Uterus (tissue), 4 donors: ENCODE measurements around the gene CHCHD1. TPM values are rescaled to one million over a fixed set of nuclear protein-coding genes. Genes with fewer than 3 reads are reported as not detected.

ENCODE experiments used
- DNase-seq, 2 donors: peaks; one replicate each; pipeline ENCODE4 v3.0.0-alpha.2; 2019 to 2020
- H3K27ac ChIP-seq, 2 donors: fragments of 200-600 bp; sonication (generic); 1 replicate in 1 of 2; 2 replicates in 1 of 2; pipeline ENCODE4 v1.5.1; 2016 to 2018
- H3K27me3 ChIP-seq, 2 donors: fragments of 200-600 bp; sonication (generic); one replicate each; pipeline ENCODE4 v1.5.1; 2018 to 2019; ENCODE audit warnings: control low read depth in 1 of 2
- H3K36me3 ChIP-seq, 2 donors: fragments of 200-600 bp; sonication (generic); one replicate each; pipeline ENCODE4 v1.5.1; 2019; ENCODE audit warnings: control low read depth in 1 of 2
- H3K4me1 ChIP-seq, 2 donors: fragments of 200-600 bp; sonication (generic); one replicate each; pipeline ENCODE4 v1.5.1; 2018 to 2019; ENCODE audit warnings: control low read depth in 1 of 2
- H3K4me3 ChIP-seq, 2 donors: fragments of 200-600 bp; sonication (generic); 1 replicate in 1 of 2; 2 replicates in 1 of 2; pipeline ENCODE4 v1.5.1; 2018 to 2019; ENCODE audit warnings: mild to moderate bottlenecking in 1 of 2
- H3K9me3 ChIP-seq, 2 donors: fragments of 200-600 bp; sonication (generic); one replicate each; pipeline ENCODE4 v1.5.1; 2019; ENCODE audit warnings: control low read depth in 1 of 2
- CTCF ChIP-seq, 4 experiments: fragments of 200-600 bp in 2 of 4; fragments of 450-650 bp in 2 of 4; sonication (generic) in 2 of 4; IDR thresholded peaks; one replicate each; pipeline ENCODE4 v1.5.1; 2016 to 2019; ENCODE audit warnings: antibody characterized with exemption in 4 of 4, mild to moderate bottlenecking in 2 of 4, moderate library complexity in 1 of 4
- POLR2A ChIP-seq, 2 donors: fragments of 450-650 bp; IDR thresholded peaks; one replicate each; pipeline ENCODE4 v1.6.1; 2016; ENCODE audit warnings: antibody characterized with exemption in 2 of 2, mild to moderate bottlenecking in 1 of 2, moderate library complexity in 1 of 2
- intact Hi-C: fragments of 100-400 bp; cut with DNase I; formaldehyde crosslinking; loops from one replicate; pipeline ENCODE4 v1.15.1; 2023; ENCODE audit warnings: low total_unique reads
- total RNA-seq, 4 donors: library from RNA; depleted of rRNA in 3 of 4; stranded (reverse); fragments of >200 nt in 3 of 4; gene quantifications; one replicate each; pipeline versions ENCODE4 v1.1.0 to v1.2.4, GENCODE V29; 2014 to 2023
- donor health status: DM: yes; HTN: yes; CAD: no.

The CHCHD1 gene
- total RNA-seq, 4 donors from 2014 or later, result 7.1 to 15.3 (median 11.0) TPM

- Histone ChIP-seq H3K27ac (peak overlapping the region; percentile 91 to 93), H3K36me3 (no peaks in the 10 kb centered on the region), H3K27me3 (no peaks in the 10 kb centered on the region), H3K4me1 (peaks cover 3 to 8% of the 10 kb centered on the region in 2 donors), H3K4me3 (peak overlapping the region; percentile 84 to 88), H3K9me3 (no peaks in the 10 kb centered on the region)
- DNase-seq, result no peak
- TF ChIP-seq POLR2A (IDR thresholded peaks at IDR 0.05), result no peak
- TF ChIP-seq CTCF (IDR thresholded peaks at IDR 0.05), result no peak
- intact Hi-C loops, result no loop called here
Observed at GRCh38 chr10:73744664-73744975, 37.2 kb upstream of the CHCHD1 start.

GRCh38 chr10:73746721-73747120 is 35.1 kb upstream of the CHCHD1 start:
- H3K36me3 ChIP-seq, result no peaks in the 10 kb centered on the region
- H3K9me3 ChIP-seq, result no peaks in the 10 kb centered on the region
- TF ChIP-seq CTCF (IDR thresholded peaks at IDR 0.05), result no peak
- TF ChIP-seq POLR2A (IDR thresholded peaks at IDR 0.05), result no peak
- H3K4me1 ChIP-seq, result peaks cover 3 to 8% of the 10 kb centered on the region in 2 donors
- no peak overlapping the region for H3K4me3 ChIP-seq
- intact Hi-C loops, result no loop called here
- no peak overlapping the region for H3K27ac ChIP-seq
- DNase-seq, result no peak
- no peaks in the 10 kb centered on the region for H3K27me3 ChIP-seq

- no peaks in the 10 kb centered on the region for H3K9me3 ChIP-seq
- intact Hi-C loops, result no loop called here
- peaks cover 0 to 3% of the 10 kb centered on the region in 2 donors for H3K4me1 ChIP-seq
- no peaks in the 10 kb centered on the region for H3K27me3 ChIP-seq
- H3K4me3 ChIP-seq, result no peak overlapping the region
- no peaks in the 10 kb centered on the region for H3K36me3 ChIP-seq
- DNase-seq, result no peak
- no peak for TF ChIP-seq CTCF (IDR thresholded peaks at IDR 0.05)
- no peak for TF ChIP-seq POLR2A (IDR thresholded peaks at IDR 0.05)
- no peak overlapping the region for H3K27ac ChIP-seq
Observed at GRCh38 chr10:73750819-73751218, 31.0 kb upstream of the CHCHD1 start.

GRCh38 chr10:73756183-73756582 is 25.7 kb upstream of the CHCHD1 start:
- H3K27ac ChIP-seq, result no peak overlapping the region
- no peak for TF ChIP-seq CTCF (IDR thresholded peaks at IDR 0.05)
- no peak for TF ChIP-seq POLR2A (IDR thresholded peaks at IDR 0.05)
- DNase-seq, result no peak
- intact Hi-C loops, result no loop called here
- H3K27me3 ChIP-seq, result no peaks in the 10 kb centered on the region
- no peaks in the 10 kb centered on the region for H3K4me1 ChIP-seq
- H3K9me3 ChIP-seq, result no peaks in the 10 kb centered on the region
- H3K4me3 ChIP-seq, result no peak overlapping the region
- H3K36me3 ChIP-seq, result no peaks in the 10 kb centered on the region

- Histone ChIP-seq H3K27me3 (no peaks in the 10 kb centered on the region), H3K4me3 (no peak overlapping the region), H3K9me3 (no peaks in the 10 kb centered on the region), H3K4me1 (no peaks in the 10 kb centered on the region), H3K27ac (no peak overlapping the region), H3K36me3 (no peaks in the 10 kb centered on the region)
- no peak for TF ChIP-seq POLR2A (IDR thresholded peaks at IDR 0.05)
- TF ChIP-seq CTCF (IDR thresholded peaks at IDR 0.05), result no peak
- intact Hi-C loops, result no loop called here
- no peak for DNase-seq
Observed at GRCh38 chr10:73758704-73759511, 22.9 kb upstream of the CHCHD1 start.
